HS-5 (cell line): ENCODE data around the gene MICAL2.

Experiments used
- DNase-seq: peaks from one replicate; pipeline ENCODE4 v3.0.0-alpha.2; 2012; ENCODE audit warnings: low read depth

Gene MICAL2

DNA sequence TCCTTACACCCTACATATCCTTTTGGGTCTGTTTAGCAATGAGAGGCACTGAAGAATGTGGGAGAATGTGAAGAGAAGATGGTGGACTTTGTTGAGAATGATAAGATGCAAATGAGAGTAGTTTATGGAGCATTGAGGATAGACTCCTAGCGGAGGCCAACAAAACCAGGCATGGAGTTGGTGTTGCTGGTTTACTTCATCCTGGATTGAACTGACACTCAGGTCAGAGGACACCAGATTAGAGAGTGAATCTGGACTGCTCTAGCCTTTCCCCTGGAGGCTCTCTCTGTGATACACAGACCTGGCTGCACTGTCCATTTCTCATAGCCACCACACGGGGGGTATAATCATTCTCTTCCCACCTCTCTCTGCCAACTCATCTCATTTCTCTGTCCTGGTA, 98.7 kb downstream of the MICAL2 start:
- no peak for DNase-seq

GRCh38 chr11:12210200-12210599, 99.8 kb downstream of the MICAL2 start:
- DNase-seq: no peak

DNA sequence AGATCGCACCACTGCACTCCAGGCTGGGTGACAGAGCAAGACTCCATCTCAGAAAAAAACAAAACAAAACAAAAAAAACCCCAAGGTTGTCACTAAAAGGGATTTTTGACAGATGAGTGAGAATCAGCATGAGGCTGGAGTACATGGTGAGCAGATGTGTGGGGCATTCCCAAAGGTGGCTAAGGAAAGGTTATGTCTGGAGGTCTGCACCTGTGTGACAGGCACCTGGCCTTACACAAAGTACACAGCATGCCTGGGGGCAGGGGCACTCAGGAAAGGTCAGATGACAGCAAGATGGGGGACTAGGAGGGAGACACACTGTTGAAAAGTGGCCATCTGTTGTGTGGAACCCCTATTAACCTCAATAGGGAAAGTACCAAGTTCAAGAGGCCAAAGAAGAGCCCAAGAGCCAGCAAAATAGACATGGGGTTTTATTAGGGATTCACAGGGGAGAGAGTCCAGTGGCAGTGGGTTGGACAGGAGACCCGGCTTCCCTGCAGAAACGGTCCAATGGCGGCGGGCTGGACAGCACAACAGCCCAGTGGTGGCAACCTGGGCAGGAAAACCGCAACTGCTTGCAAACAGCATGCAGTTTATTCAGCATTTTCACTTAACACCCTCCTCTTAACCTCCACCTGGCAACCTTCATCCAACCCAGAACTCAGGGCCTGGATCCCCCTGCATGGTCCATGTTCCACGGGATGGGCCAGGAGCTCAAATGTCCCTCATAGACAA, 101.1 kb downstream of the MICAL2 start:
- no peak for DNase-seq

DNA sequence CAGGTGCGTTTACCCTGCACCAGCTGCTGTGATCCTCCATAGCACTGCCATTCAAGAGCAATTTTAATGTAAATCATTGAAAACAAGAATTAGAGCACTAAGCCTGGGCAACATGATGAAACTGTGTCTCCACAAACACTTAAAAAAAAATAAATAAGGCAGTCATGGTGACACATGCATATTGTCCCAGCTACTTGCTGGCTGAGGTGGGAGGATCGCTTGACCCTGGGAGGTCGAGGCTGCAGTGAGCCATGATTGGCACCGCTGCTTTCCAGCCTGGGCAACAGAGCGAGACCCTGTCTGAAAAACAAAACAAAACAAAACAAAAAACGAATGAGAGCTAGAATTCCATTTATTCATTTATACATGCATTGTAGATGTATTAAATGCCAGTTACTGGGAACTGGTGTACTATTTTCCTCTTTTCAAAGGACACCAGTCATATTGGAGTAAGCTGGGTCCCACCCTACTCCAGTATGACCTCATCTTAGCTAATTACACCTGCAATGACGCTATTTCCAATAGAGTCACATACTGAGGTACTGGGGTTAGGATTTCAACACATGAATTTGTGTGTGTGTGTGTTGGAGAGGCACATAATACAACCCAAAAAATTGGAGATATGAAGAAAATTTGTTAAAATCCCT, 101.9 kb downstream of the MICAL2 start:
- no peak for DNase-seq

DNA sequence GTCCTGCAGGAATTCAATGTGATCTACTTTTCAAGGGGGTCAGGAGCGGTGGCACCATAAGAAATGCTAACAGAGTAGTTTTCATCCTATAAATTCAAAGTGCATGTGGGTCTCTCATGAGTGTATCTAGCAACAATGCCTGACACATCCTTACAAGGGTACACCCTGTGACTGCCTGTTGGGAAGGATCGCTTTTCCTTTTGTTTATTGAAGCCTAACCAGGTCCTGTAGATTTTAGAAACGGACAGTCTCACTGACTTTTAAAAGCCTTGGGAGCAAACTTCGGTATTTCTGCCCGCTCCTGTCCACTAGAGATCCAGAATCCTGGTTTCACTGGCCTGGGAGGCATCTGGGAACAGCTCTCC, 102.4 kb downstream of the MICAL2 start:
- no peak for DNase-seq

DNA sequence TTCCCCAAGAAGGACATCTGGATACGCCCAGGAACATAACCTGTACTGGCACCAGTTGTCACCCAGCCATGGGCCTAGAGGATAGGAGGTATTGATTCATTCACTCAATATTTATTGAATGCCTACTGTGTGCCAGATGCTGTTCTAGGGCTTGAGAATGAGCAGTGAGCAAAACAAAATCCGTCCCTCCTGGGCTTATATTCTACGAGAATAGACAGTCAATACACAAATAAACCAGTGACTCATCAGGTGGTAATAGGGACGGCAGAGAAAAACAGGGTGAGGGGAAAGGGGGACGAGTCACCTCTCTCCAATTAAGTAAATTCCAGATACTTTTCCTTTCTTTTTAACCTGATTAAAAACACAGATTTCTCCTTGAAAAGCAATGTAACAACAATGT, 103.5 kb downstream of the MICAL2 start:
- DNase-seq: no peak

DNA sequence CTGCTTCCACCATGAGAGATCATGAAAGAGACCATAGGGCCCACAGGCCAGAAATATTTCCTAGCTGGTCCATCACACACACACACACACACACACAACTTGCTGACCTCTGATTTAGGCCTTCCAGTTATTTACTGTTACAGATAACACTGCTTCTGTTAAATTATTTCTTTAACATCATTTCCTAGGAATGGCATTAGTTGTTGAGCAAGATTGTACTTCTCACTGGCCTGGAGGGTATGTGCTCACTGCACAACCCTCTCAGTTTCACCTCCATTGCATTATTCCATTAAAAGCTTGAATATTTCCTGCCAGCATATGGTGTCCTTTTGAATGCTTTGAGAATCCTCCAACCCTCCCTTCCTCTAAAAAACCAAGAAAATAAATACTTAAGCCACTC, 104.4 kb downstream of the MICAL2 start:
- no peak for DNase-seq

DNA sequence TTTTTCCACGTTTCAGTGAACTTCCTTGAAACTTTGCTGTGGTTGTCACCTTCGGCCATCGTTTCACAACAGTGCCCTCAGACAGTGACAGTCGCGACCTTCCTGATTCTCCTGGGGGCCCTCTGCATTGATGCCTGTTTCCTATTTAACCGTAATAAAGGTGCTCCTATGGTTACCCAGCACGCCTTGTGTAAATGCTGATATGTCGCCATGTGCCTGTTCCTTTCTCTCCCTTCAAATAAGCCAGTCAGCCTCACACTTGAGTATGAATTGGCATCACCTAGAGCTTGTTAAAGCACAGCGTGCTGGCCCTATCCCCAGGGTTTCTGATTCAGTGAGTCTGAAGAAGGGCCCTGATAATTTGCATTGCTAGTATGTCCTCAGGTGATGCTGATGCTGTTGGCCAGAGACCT, 104.8 kb downstream of the MICAL2 start:
- DNase-seq: no peak

GRCh38 chr11:12216041-12216451, 105.7 kb downstream of the MICAL2 start:
- no peak for DNase-seq

- no peak for DNase-seq
These were observed 106.4 kb downstream of the MICAL2 start for GRCh38 chr11:12216671-12217374.

GRCh38 chr11:12217879-12218278, 107.5 kb downstream of the MICAL2 start:
- no peak for DNase-seq

DNA sequence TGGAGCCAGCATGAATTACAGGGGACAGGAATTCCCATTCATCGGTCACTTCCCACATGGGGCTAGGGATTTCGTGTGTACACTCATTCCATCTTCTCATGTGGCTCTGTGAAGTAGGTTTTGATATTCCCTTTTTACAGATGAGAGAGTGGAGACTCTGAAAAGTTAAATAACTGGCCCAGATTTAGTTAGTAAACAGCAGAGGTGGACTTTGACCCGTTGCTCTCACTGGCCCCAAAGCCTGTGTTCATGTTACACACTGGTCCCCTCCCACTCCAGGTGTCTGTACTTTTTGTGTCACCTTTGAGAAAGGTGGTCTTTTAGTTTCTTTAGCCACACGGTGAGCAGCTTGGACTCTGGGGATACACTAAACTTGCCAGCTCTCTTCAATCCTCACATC, 108.5 kb downstream of the MICAL2 start:
- DNase-seq: no peak

GRCh38 chr11:12219757-12220156, 109.4 kb downstream of the MICAL2 start:
- DNase-seq: no peak

GRCh38 chr11:12220305-12220704, 109.9 kb downstream of the MICAL2 start:
- DNase-seq: no peak

- no peak for DNase-seq
These were observed 110.7 kb downstream of the MICAL2 start for GRCh38 chr11:12221051-12221535.

- no peak for DNase-seq
These were observed 111.8 kb downstream of the MICAL2 start for GRCh38 chr11:12222055-12222792.

DNA sequence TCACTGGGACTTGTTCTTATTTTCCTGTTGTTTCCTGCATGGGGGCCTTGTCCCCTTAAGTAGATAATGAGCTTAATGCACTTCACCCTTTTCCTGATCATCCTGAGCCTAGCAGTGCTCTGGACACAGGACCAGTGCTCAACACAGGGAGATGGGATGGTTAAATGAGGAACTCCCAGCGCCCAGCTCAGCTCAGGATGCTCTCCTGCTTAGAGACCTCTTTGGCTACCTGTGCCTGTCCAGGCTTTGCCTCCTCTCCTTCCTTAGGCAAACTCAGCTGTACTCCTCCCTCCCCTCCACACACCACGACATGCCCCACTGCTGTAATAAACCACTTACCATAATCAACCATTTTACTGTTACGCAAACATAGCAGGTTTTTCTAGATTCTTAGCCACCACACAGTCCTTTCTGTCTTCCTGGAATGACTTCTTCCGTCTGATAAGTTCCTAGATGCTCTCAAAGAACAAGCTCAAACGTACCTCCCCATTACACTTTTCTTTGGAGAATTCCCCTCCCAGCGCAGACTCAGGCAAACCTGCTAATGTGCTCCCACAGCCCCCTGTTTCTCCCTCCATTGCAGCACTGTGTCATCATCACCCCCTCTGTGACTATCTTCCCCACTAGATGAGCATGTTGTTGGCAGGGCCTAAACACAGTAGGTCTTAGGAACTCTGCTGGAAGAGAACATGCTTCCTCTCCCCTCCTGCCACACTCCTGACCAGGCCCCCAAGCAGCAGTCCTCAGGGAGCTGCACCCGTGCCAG, 113.6 kb downstream of the MICAL2 start:
- no peak for DNase-seq

GRCh38 chr11:12224537-12224893, 114.1 kb downstream of the MICAL2 start:
- no peak for DNase-seq

DNA sequence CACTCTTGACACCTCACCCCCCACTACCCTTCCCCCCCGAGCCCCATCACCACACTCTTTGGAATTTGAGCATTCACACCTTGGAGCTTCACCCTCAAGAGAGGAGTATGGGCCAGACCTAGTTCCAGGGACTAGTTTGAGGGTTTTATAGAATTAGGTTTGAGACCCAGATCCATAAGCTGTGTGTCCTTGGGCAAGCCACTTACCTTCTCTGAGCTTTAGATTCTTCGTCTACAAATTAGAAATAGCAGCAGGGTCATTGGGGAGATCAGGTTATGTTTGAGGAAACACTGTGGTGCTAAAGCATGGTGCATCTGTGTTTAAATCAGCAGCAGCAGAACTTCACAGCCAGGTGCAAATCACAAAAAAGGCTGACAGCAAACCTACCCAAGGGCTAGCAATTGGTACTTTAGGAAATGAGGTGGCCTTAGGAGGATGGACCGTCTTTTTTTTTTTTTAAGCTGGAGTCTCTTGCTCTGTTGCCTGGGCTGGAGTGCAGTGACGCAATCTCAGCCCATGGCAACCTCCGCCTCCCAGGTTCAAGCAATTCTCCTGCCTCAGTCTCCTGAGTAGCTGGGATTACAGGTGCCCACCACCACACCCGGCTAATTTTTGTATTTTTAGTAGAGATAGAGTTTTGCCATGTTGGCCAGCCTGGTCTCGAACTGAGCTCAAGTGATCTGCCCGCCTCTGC, 114.8 kb downstream of the MICAL2 start:
- no peak for DNase-seq

DNA sequence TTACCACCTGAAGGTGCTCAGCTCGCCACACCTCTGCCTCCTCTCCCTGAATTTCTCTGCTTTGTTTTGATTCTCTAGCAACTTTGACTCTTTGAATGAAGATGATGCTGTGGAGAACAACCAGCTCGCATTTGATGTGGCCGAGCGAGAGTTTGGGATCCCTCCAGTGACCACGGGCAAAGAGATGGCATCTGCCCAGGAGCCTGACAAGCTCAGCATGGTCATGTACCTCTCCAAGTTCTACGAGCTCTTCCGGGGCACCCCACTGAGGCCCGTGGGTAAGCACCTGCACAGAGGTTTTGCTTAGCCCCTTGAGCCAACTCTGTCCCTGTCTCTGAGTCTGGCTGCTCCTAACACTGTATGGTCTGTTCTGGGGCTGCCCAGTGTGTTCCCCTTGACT, 115.7 kb downstream of the MICAL2 start:
- no peak for DNase-seq
